Astrocyte (in vitro differentiated cells and primary cell): ENCODE data around the gene MIDN. TPM values are rescaled to one million over a fixed set of nuclear protein-coding genes. Genes with fewer than 3 reads are reported as not detected.
A peak's percentile ranks its signal among the peaks of the same experiment; 100 is the strongest.

Source experiments
- DNase-seq: peaks from one replicate; pipeline ENCODE4 v3.0.0-alpha.2; 2010; ENCODE audit warnings: low read depth
- FAIRE-seq: peaks from 2 replicates; lab custom pipeline; 2011; peaks lifted over from hg19 to GRCh38; lab: Jason Lieb, UNC
- H2AFZ ChIP-seq: 2 replicates; pipeline ENCODE4 v1.6.0; 2012; ENCODE audit warnings: low read depth, low read length, inconsistent platforms
- H3K27ac ChIP-seq: 2 replicates; pipeline ENCODE4 v1.5.1; 2011; ENCODE audit warnings: low read depth, low read length, inconsistent platforms
- H3K27me3 ChIP-seq: 2 replicates; pipeline ENCODE4 v1.6.0; 2011; ENCODE audit warnings: low read length, inconsistent platforms; ENCODE audit not compliant: insufficient read depth
- H3K36me3 ChIP-seq: 2 replicates; pipeline ENCODE4 v1.5.1; 2011; ENCODE audit warnings: low read length, inconsistent platforms; ENCODE audit not compliant: insufficient read depth
- H3K4me1 ChIP-seq: 2 replicates; pipeline ENCODE4 v1.5.1; 2011; ENCODE audit warnings: low read length, inconsistent platforms; ENCODE audit not compliant: insufficient read depth
- H3K4me2 ChIP-seq: 2 replicates; pipeline ENCODE4 v1.6.0; 2012; ENCODE audit warnings: low read length, inconsistent platforms
- H3K4me3 ChIP-seq: 2 replicates; pipeline ENCODE4 v1.5.1; 2011; ENCODE audit warnings: low read depth, mild to moderate bottlenecking, low read length, inconsistent platforms; ENCODE audit not compliant: insufficient read depth
- H3K79me2 ChIP-seq: 2 replicates; pipeline ENCODE4 v1.6.0; 2012; ENCODE audit warnings: mild to moderate bottlenecking, low read length, inconsistent platforms; ENCODE audit not compliant: insufficient read depth
- H3K9ac ChIP-seq: 2 replicates; pipeline ENCODE4 v1.6.0; 2012; ENCODE audit warnings: mild to moderate bottlenecking, low read length, inconsistent platforms
- H3K9me3 ChIP-seq: 2 replicates; pipeline ENCODE4 v1.5.1; 2012; ENCODE audit warnings: low read depth, mild to moderate bottlenecking, low read length, inconsistent platforms; ENCODE audit not compliant: insufficient read depth
- H4K20me1 ChIP-seq: 2 replicates; pipeline ENCODE4 v1.6.0; 2012; ENCODE audit warnings: low read length, inconsistent platforms; ENCODE audit not compliant: insufficient read depth
- H3K27ac Mint-ChIP-seq: one replicate; pipeline ENCODE4 v1.8.0; 2021; ENCODE audit warnings: mild to moderate bottlenecking, mixed read lengths; ENCODE audit not compliant: unreplicated experiment
- H3K27me3 Mint-ChIP-seq: one replicate; pipeline ENCODE4 v1.8.0; 2021; ENCODE audit warnings: low read depth, mixed read lengths; ENCODE audit not compliant: unreplicated experiment
- H3K36me3 Mint-ChIP-seq: one replicate; pipeline ENCODE4 v1.8.0; 2021; ENCODE audit warnings: low read depth, mixed read lengths; ENCODE audit not compliant: unreplicated experiment
- H3K4me1 Mint-ChIP-seq: one replicate; pipeline ENCODE4 v1.8.0; 2021; ENCODE audit warnings: low read depth, mixed read lengths; ENCODE audit not compliant: unreplicated experiment
- H3K4me3 Mint-ChIP-seq: one replicate; pipeline ENCODE4 v1.8.0; 2021; ENCODE audit warnings: mild to moderate bottlenecking, moderate library complexity, mixed read lengths; ENCODE audit not compliant: unreplicated experiment
- H3K9me3 Mint-ChIP-seq: one replicate; pipeline ENCODE4 v1.8.0; 2021; ENCODE audit warnings: mild to moderate bottlenecking, mixed read lengths; ENCODE audit not compliant: unreplicated experiment
- CTCF ChIP-seq: IDR thresholded peaks from 2 replicates; pipeline ENCODE4 v1.5.1; 2011; ENCODE audit warnings: low read depth, mild to moderate bottlenecking, inconsistent platforms, low read length, moderate library complexity; ENCODE audit not compliant: insufficient read depth
- EZH2 ChIP-seq: IDR thresholded peaks from 2 replicates; pipeline ENCODE4 v1.6.1; 2012; ENCODE audit warnings: mild to moderate bottlenecking, low read length, inconsistent platforms; ENCODE audit not compliant: insufficient read depth
- total RNA-seq: library from RNA; stranded (reverse); gene quantifications from 2 replicates; pipeline ENCODE4 v1.2.1, GENCODE V29; 2021

The MIDN gene
- total RNA-seq, 1 donor from 2014 or later: 141 TPM

- H4K20me1 ChIP-seq: peaks cover 50% of the 10 kb centered on the region
- no peaks in the 10 kb centered on the region for H3K9me3 Mint-ChIP-seq
- no peak for FAIRE-seq
These were observed 20.7 kb downstream of the MIDN start, which contains the start of gene CIRBP for GRCh38 chr19:1269065-1269477. TSS of gene CIRBP (plus strand) at chr19:1269332. CDS start at chr19:1270934, 1,602 bp downstream.

GRCh38 chr19:1269478-1270212 lies 21.3 kb downstream of the MIDN start:
- Mint-ChIP-seq H3K27me3 (no peaks in the 10 kb centered on the region), H3K4me1 (peaks cover 34% of the 10 kb centered on the region), H3K4me3 (peak overlapping the region; percentile 91), H3K9me3 (no peaks in the 10 kb centered on the region), H3K27ac (peak overlapping the region; percentile 90), H3K36me3 (peaks cover 14% of the 10 kb centered on the region)
- peaks cover 53% of the 10 kb centered on the region for H3K79me2 ChIP-seq
- peak overlapping the region; percentile 73 for H3K4me3 ChIP-seq
- H3K4me1 ChIP-seq: peaks cover 79% of the 10 kb centered on the region
- no peaks in the 10 kb centered on the region for H3K27me3 ChIP-seq
- peak overlapping the region; percentile 91 for H3K27ac ChIP-seq
- TF ChIP-seq EZH2 (no peak), CTCF (no peak)
- peak overlapping the region; percentile 90 for H3K9ac ChIP-seq
- H3K9me3 ChIP-seq: no peaks in the 10 kb centered on the region
- peak; percentile 82 for DNase-seq
- H2AFZ ChIP-seq: no peak overlapping the region
- peak overlapping the region; percentile 97 for H3K4me2 ChIP-seq
- peaks cover 20% of the 10 kb centered on the region for H3K36me3 ChIP-seq
- peaks cover 54% of the 10 kb centered on the region for H4K20me1 ChIP-seq
- FAIRE-seq: no peak

More at GRCh38 chr19:1269065-1269477, 20.7 kb downstream of the MIDN start, which contains the start of gene CIRBP:
- H3K4me1 Mint-ChIP-seq: peaks cover 33% of the 10 kb centered on the region
- H3K36me3 Mint-ChIP-seq: peaks cover 14% of the 10 kb centered on the region
- Histone ChIP-seq H3K9ac (peak within 1 kb of the TSS; percentile 90), H3K36me3 (peaks cover 15% of the 10 kb centered on the region), H3K4me2 (peak within 1 kb of the TSS; percentile 97), H3K27me3 (no peaks in the 10 kb centered on the region), H3K4me3 (peak within 1 kb of the TSS; percentile 73), H3K4me1 (peaks cover 73% of the 10 kb centered on the region), H2AFZ (no peak within 1 kb of the TSS), H3K79me2 (peaks cover 47% of the 10 kb centered on the region), H3K9me3 (no peaks in the 10 kb centered on the region), H3K27ac (peak within 1 kb of the TSS; percentile 91)
- TF ChIP-seq CTCF: no peak
- TF ChIP-seq EZH2: no peak
- DNase-seq: peak; percentile 94
- no peaks in the 10 kb centered on the region for H3K27me3 Mint-ChIP-seq
- H3K4me3 Mint-ChIP-seq: peak within 1 kb of the TSS; percentile 91
- H3K27ac Mint-ChIP-seq: peak within 1 kb of the TSS; percentile 90
